Measurements from ENCODE around the gene NT5C.
A peak's percentile ranks its signal among the peaks of the same experiment; 100 is the strongest.
"Not testable (repeated sequence)": the region's sequence is repeated elsewhere in the genome, so short reads cannot be mapped to it uniquely, and the experiment has no call there.

The NT5C gene

DNA sequence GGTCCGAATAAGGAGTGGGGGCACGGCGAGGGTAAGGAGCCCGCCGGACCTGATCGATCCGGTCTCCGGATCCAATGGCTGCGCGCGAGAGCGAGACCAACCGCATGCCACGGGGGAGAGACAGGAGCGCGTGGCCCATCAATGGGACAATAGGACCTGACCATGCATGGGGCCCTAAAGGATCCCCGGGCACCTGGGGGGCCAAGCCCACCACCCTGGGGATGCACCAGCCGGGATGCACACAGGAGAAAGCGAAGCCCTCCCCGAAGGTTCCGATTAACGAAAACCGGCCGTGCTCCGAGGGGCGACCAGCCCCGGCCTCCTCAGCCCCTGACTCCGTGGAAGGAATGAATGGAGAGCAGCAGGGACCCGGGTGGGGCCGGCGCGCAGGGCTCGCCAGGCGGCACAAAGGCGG lies 22.2 kb upstream of the NT5C start:
- Mint-ChIP-seq H3K36me3 (ENCODE audit: low read depth) (peaks cover 27% of the 10 kb centered on the region), H3K9me3 (no peaks in the 10 kb centered on the region)

DNA sequence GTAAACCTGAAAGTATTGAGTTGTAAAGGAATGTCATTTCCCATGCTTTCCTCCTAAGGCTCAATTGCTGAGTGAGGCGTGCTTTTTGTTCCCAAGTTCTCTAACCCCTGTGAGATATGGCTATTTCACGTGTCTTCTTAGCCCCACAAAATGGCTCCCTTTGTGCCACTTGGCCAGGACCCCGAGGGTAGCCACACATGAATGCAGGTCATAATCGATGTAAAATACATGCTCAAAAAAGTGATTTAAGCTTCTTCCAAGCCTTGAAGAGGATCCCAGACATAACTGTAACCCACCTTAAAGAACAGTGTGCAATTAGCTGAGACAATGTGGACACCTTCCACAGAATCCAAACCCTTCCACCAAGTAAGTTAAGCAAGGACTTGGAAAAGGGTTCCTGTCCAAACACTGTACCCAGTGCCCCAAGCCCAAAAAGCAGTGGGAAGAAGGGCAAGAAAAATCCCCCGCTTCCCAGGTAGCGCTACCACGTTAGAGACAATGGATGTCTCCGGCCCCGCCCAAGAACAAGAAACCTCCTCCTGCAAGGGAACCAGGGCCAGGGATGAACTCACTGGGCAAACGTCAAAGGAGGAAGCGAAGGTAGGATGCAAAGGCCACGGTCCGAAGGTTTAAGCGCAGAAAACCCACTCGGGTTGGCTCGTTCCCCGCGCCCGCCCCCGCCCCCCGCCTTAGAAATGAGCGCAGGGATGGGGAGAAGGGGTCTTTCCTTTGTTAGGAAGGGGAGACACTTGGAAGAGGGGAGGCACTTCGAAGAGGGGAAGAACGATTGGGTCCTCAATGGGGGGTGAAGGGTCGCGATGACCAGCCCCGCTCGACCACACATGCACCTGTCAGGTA lies 21.6 kb upstream of the NT5C start:
- peaks cover 33% of the 10 kb centered on the region for H3K36me3 Mint-ChIP-seq (ENCODE audit: low read depth)

More for the DNA sequence above, 22.2 kb upstream of the NT5C start:
- peak overlapping the region; percentile 88 for H3K27ac Mint-ChIP-seq
- peak overlapping the region; percentile 93 for H3K4me3 Mint-ChIP-seq
- H3K27me3 Mint-ChIP-seq: no peaks in the 10 kb centered on the region
- peaks cover 35% of the 10 kb centered on the region for H3K4me1 Mint-ChIP-seq (ENCODE audit: low read depth)

DNA sequence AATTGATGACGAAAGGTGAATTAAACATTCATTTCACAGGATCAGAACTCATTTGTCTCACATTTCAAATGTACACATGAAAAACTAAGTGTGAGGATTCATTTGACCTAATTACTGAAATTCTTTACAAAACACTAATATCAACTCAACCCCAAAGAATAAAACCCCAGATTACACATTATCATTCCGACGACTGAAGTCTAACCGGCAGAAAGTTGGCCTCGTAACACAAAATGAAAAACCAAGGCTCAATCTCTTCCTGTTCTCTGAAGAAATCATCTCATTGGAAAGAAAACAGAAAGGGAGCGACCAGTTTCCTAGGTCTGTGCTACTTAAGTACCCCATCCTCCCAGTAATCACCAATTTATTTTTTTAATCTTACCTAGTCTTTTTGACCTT lies 21.0 kb upstream of the NT5C start:
- Mint-ChIP-seq H3K36me3 (ENCODE audit: low read depth) (peaks cover 39% of the 10 kb centered on the region), H3K27ac (peak overlapping the region; percentile 88), H3K9me3 (no peaks in the 10 kb centered on the region), H3K4me1 (ENCODE audit: low read depth) (peaks cover 35% of the 10 kb centered on the region), H3K4me3 (peak overlapping the region; percentile 93), H3K27me3 (no peaks in the 10 kb centered on the region)

More for the DNA sequence above, 21.6 kb upstream of the NT5C start:
- no peaks in the 10 kb centered on the region for H3K9me3 Mint-ChIP-seq
- H3K4me1 Mint-ChIP-seq (ENCODE audit: low read depth): peaks cover 35% of the 10 kb centered on the region
- H3K27ac Mint-ChIP-seq: peak overlapping the region; percentile 88
- H3K4me3 Mint-ChIP-seq: peak overlapping the region; percentile 93
- no peaks in the 10 kb centered on the region for H3K27me3 Mint-ChIP-seq

DNA sequence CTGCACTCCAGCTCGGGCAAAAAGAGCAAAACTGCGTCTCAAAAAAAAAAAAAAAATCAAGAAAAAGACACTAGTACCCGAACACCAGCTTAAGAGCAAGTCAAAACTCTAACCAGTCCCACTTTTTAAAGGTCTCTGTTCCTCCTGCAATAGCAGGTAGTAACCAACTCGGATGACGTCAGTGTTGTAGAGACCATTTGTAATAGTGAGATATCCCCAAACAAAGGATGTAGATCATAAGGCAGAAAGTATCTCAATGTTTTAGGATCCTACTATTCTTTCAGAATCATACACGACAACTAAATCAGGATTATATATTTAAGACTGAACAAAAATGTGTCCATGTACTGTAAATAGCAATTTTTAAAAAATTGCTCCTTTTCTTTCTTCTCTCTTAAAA lies 20.4 kb upstream of the NT5C start:
- H3K4me3 Mint-ChIP-seq: peak overlapping the region; percentile 93
- no peak overlapping the region for H3K27ac Mint-ChIP-seq
- no peaks in the 10 kb centered on the region for H3K9me3 Mint-ChIP-seq
- H3K4me1 Mint-ChIP-seq (ENCODE audit: low read depth): peaks cover 35% of the 10 kb centered on the region
- H3K27me3 Mint-ChIP-seq: no peaks in the 10 kb centered on the region
- H3K36me3 Mint-ChIP-seq (ENCODE audit: low read depth): peaks cover 42% of the 10 kb centered on the region

DNA sequence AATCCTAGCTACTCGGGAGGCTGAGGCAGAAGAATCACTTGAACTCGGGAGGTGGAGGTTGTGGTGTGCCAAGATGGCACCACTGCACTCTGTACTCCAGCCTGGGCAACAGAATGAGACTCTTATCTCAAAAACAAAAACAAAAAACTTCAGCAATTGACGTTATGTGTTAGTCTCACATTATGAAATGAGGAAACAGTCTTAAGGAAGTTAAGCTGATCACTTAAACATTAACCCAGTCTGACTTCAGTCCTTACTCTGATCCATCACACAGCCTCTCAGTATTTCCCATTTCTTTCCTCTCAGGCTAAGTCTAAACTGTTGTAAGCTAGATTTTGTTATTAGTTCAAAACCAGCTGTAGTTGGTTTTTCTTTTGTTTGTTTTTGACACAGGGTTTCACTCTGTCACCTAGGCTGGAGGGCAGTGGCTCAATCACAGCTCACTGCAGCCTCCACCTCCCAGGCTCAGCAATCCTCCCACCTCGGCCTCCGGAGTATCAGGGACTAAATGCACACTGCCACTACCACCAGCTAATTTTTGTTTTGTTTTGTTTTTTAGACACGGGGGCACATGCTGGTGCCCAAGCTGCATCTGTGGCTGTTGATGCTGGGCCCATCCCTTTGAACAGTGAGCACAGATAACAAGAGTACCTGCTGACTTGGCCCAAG lies 16.5 kb upstream of the NT5C start:
- no peaks in the 10 kb centered on the region for H3K27me3 Mint-ChIP-seq
- H3K27ac Mint-ChIP-seq: no peak overlapping the region
- no peak overlapping the region for H3K4me3 Mint-ChIP-seq
- no peaks in the 10 kb centered on the region for H3K9me3 Mint-ChIP-seq
- peaks cover 18% of the 10 kb centered on the region for H3K4me1 Mint-ChIP-seq (ENCODE audit: low read depth)
- peaks cover 71% of the 10 kb centered on the region for H3K36me3 Mint-ChIP-seq (ENCODE audit: low read depth)

DNA sequence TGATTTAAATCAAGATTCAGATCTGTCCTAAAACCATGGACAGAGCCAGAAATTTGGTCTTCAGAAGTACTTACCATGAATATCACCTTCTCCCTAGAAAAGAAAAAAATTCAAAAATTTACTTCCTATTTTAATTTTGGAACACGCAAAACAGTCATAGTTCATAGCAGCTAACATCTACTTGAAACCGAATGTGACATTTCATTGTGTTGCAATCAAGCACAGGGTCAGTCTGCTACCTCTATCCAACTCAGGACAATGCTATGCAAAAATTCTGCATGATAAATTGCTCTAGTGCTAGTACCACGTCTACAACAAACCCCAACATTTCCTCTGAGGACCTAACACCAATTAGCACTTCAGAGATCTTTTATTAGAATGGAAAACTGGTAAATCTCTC lies 15.1 kb upstream of the NT5C start:
- H3K27ac Mint-ChIP-seq: no peak overlapping the region
- H3K9me3 Mint-ChIP-seq: no peaks in the 10 kb centered on the region
- H3K4me3 Mint-ChIP-seq: no peak overlapping the region
- H3K4me1 Mint-ChIP-seq (ENCODE audit: low read depth): peaks cover 6% of the 10 kb centered on the region
- H3K27me3 Mint-ChIP-seq: no peaks in the 10 kb centered on the region
- H3K36me3 Mint-ChIP-seq (ENCODE audit: low read depth): peaks cover 62% of the 10 kb centered on the region

DNA sequence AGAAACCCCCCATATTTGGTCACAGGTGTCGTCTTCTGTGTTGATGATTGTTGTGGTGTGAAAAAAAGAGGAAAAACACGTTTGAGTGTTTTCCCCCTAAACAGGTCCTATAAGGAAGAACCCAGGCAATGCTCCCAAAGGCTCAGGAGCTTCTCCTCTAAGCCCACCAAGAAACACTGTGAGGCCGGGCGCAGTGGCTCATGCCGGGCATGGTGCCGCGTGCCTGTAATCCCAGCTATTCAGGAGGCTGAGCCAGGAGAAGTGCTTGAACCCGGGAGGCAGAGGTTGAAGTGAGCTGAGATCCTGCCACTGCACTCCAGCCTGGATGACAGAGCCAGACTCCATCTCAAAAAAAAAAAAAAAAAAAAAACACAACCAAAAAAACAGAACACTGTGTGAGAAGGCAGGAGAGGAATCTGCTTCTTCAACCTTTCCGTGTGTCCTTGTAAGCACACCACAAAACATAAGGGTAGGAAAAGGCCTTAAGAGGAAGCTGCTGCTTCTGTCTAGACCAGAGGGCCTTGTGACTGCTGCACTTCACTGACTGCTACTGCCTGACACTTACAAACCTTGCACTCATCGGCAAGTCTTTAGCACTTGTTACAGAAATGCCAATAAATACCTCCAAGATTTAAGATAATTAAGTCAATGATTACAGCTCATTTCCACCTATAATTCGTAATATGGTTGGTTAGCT lies 13.4 kb upstream of the NT5C start:
- Mint-ChIP-seq H3K27me3 (no peaks in the 10 kb centered on the region), H3K4me3 (no peak overlapping the region), H3K27ac (no peak overlapping the region), H3K36me3 (ENCODE audit: low read depth) (peaks cover 75% of the 10 kb centered on the region), H3K4me1 (ENCODE audit: low read depth) (peaks cover 13% of the 10 kb centered on the region), H3K9me3 (no peaks in the 10 kb centered on the region)

DNA sequence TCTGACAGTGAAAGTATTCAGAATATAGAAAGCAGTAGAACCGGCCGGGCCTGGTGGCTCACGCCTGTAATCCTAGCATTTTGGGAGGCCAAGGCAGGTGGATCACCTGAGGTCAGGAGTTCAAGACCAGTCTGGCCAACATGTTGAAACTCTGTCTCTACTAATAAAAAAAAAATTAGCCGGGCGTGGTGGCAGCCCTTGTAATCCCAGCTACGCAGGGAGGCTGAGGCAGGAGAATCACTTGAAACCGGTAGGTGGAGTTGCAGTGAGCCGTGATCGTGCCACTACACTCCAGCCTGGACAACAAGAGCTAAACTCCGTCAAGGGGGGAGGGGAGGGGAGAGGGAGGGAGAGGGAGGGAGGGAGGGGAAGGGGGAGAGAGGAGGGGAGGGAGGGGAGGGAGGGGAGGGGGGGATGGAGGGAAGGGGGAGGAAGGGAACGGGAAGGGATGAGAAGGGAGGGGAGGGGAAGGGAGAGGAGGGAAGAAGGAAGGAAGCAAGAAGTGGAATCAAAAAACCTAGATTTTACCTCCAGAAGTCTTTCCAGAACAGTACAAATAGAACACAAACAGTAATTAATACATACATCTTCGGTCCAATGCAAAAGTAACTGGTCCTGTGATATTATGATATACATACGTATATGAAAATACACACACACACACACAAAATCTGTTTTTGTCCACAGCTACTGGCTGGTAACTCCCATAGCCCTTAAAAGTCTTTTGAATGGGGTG lies 10.9 kb upstream of the NT5C start:
- Mint-ChIP-seq H3K27me3 (no peaks in the 10 kb centered on the region), H3K27ac (no peak overlapping the region), H3K4me1 (ENCODE audit: low read depth) (peaks cover 8% of the 10 kb centered on the region), H3K9me3 (no peaks in the 10 kb centered on the region), H3K4me3 (no peak overlapping the region), H3K36me3 (ENCODE audit: low read depth) (peaks cover 61% of the 10 kb centered on the region)

DNA sequence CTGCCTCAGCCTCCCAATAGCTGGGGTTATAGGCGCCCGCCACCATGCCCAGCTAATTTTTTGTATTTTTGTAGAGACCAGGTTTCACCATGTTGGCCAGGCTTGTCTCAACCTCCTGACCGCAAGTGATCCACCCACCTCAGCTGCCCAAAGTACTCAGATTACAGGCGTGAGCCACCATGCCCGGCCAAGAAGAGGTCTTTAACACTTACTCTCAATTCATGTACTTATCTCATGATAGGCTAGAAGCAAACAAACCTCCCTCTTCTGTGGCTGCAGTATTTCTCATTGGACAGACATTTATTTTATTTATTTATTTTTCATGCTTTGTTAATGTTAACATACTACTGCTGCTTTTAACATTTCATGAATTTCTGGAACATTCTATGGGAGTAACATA lies 7.0 kb upstream of the NT5C start:
- no peak overlapping the region for H3K27ac Mint-ChIP-seq
- no peaks in the 10 kb centered on the region for H3K27me3 Mint-ChIP-seq
- peaks cover 44% of the 10 kb centered on the region for H3K36me3 Mint-ChIP-seq (ENCODE audit: low read depth)
- H3K4me1 Mint-ChIP-seq (ENCODE audit: low read depth): peaks cover 8% of the 10 kb centered on the region
- no peaks in the 10 kb centered on the region for H3K9me3 Mint-ChIP-seq
- H3K4me3 Mint-ChIP-seq: no peak overlapping the region

DNA sequence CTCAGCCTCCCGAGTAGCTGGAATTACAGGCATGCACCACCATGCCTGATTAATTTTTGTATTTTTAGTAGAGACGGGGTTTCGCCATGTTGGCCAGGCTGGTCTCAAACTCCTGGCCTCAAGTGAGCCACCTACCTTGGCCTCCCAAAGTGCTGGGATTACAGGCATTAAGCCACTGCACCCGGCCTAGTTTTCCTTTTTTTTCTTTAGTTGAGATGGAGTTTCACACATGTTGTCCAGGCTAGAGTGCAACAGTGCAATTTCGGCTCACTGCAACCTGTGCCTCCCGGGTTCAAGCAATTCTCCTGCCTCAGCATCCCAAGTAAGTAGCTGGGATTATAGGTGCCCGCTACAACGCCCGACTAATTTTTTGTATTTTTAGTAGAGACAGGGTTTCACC lies 6.2 kb upstream of the NT5C start:
- peaks cover 44% of the 10 kb centered on the region for H3K36me3 Mint-ChIP-seq (ENCODE audit: low read depth)
- not testable (repeated sequence) for H3K27me3 Mint-ChIP-seq; H3K9me3 Mint-ChIP-seq; H3K4me1 Mint-ChIP-seq (ENCODE audit: low read depth); H3K27ac Mint-ChIP-seq; H3K4me3 Mint-ChIP-seq

DNA sequence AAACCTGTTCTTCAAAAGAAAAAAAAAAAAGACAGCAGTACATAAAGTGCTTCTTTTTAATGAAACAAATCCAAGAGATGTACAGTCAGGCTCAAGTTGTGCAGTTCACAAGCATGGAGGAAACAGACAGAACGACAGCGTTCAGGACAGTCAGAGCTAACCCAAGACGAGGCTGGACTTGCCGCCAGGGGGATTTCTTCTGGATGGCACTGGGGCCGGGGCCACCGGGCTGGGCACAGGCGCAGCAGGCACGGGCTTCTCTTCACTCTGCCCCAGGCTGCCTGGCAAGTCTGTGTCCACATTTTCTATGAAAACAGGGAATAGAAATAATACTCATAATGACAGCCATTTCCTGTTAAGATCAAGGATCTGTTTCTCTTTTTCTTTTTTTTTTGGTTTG lies 4.4 kb upstream of the NT5C start:
- H3K36me3 Mint-ChIP-seq (ENCODE audit: low read depth): peaks cover 39% of the 10 kb centered on the region
- H3K27me3 Mint-ChIP-seq: no peaks in the 10 kb centered on the region
- peaks cover 6% of the 10 kb centered on the region for H3K4me1 Mint-ChIP-seq (ENCODE audit: low read depth)
- no peaks in the 10 kb centered on the region for H3K9me3 Mint-ChIP-seq
- H3K27ac Mint-ChIP-seq: peak overlapping the region; percentile 24
- no peak overlapping the region for H3K4me3 Mint-ChIP-seq

DNA sequence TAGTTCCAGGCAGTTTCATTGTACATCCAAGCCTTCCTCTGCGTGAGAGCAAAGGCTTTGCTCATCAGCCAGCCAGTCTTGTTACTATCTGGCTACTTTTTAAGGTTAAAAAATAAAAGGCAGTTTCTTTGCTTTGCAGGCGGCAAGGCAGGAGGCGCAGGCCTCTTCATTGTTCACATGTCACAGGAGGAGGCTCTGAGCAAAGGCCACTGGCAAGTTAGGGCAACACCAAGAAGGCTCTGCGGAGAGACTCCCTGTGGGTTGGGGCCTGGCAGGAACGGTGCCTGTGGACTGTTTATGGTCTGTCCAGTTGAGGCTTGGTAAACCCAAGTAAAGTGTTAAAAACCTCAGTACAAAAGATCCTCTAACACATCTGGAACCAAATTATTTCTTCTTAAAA lies 3.9 kb upstream of the NT5C start:
- peaks cover 8% of the 10 kb centered on the region for H3K4me1 Mint-ChIP-seq (ENCODE audit: low read depth)
- peaks cover 38% of the 10 kb centered on the region for H3K36me3 Mint-ChIP-seq (ENCODE audit: low read depth)
- peak overlapping the region; percentile 24 for H3K27ac Mint-ChIP-seq
- H3K4me3 Mint-ChIP-seq: no peak overlapping the region
- no peaks in the 10 kb centered on the region for H3K9me3 Mint-ChIP-seq
- H3K27me3 Mint-ChIP-seq: no peaks in the 10 kb centered on the region

DNA sequence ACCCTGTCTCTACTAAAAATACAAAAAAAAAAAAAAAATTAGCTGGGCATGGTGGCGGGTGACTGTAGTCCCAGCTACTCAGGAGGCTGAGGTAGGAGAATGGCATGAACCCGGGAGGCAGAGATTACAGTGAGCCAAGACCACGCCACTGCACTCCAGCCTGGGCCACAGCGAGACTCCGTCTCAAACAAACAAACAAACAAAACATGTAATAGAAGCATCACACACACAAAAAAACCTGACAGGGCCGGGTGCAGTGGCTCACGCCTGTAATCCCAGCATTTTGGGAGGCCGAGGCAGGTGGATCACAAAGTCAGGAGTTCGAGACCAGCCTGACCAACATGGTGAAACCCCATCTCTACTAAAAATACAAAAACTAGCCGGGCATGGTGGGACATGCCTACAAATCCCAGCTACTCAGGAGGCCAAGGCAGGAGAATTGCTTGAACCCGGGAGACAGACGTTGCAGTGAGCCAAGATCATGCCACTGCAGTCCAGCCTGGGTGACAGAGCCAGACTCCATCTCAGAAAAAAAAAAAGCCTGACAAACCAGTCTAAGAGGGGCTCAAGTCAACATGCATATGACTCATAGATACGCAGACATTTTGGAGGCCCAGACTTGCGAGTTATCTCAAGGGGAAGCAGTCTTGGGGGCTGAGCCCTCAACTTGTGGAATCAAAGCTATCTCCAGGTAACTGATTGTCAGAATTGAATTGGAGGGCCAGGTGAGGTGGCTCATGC lies 2.2 kb upstream of the NT5C start:
- Mint-ChIP-seq H3K36me3 (ENCODE audit: low read depth) (peaks cover 30% of the 10 kb centered on the region), H3K4me1 (ENCODE audit: low read depth) (peaks cover 15% of the 10 kb centered on the region)
- H3K27ac Mint-ChIP-seq, H3K27me3 Mint-ChIP-seq, H3K9me3 Mint-ChIP-seq, H3K4me3 Mint-ChIP-seq: not testable (repeated sequence)

DNA sequence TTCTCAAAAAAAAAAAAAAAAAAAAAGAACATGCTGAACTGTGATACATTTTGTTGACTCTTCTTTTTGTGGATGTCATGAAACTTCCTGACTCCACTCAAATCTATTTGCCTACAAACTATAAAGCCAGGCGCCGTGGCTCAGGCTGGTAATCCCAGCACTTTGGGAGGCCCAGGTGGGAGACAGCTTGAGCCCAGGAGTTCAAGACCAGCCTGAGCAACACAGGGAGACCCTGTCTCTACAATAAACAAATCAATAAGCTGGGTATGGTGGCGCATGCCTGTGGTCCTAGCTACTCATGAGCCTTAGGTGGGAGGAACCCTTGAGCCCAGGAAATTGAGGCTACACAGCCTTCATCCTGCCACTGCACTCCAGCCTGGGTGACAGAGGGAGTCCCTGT lies 1.5 kb upstream of the NT5C start:
- H3K4me1 Mint-ChIP-seq (ENCODE audit: low read depth): peaks cover 15% of the 10 kb centered on the region
- no peaks in the 10 kb centered on the region for H3K27me3 Mint-ChIP-seq
- H3K27ac Mint-ChIP-seq: no peak overlapping the region
- peaks cover 30% of the 10 kb centered on the region for H3K36me3 Mint-ChIP-seq (ENCODE audit: low read depth)
- H3K9me3 Mint-ChIP-seq: no peaks in the 10 kb centered on the region
- H3K4me3 Mint-ChIP-seq: no peak overlapping the region
